Esophagus muscularis mucosa (tissue), 4 donors: ENCODE results near the gene BBS1.

Experiments used
- CTCF ChIP-seq, 3 experiments: fragments of 200-600 bp in 2 of 3; fragments of 450-650 bp in 1 of 3; sonication (generic) in 2 of 3; IDR thresholded peaks; one replicate each; pipeline ENCODE4 v1.5.1; 2017 to 2019; ENCODE audit warnings: antibody characterized with exemption in 3 of 3, mild to moderate bottlenecking in 2 of 3, moderate library complexity in 1 of 3
- EP300 ChIP-seq: sonication (generic); formaldehyde crosslinking; IDR thresholded peaks from one replicate; pipeline ENCODE4 v1.6.1; 2017; ENCODE audit warnings: antibody characterized with exemption
- POLR2A ChIP-seq: fragments of 450-650 bp; IDR thresholded peaks from one replicate; pipeline ENCODE4 v1.6.1; 2017; ENCODE audit warnings: antibody characterized with exemption, moderate library complexity, mild to moderate bottlenecking, low read depth
- POLR2AphosphoS5 ChIP-seq, 2 donors: sonication (generic); formaldehyde crosslinking; IDR thresholded peaks; one replicate each; pipeline ENCODE4 v1.6.1; 2017; ENCODE audit warnings: antibody characterized with exemption in 2 of 2

GRCh38 chr11:66561975-66562248 lies 51.5 kb downstream of the BBS1 start:
- TF ChIP-seq EP300 = no peak
- TF ChIP-seq POLR2A = no peak
- no peak for TF ChIP-seq CTCF (IDR thresholded peaks at IDR 0.05)
- TF ChIP-seq POLR2AphosphoS5 (IDR thresholded peaks at IDR 0.05) = no peak
